Tibial artery (tissue), 4 donors: Measurements from ENCODE around the gene SPRED2.

Experiments used
- DNase-seq, 2 donors: peaks; one replicate each; pipeline ENCODE4 v3.0.0-alpha.2; 2019
- H3K27ac ChIP-seq, 2 donors: fragments of 200-600 bp; sonication (generic) in 1 of 2; 1 replicate in 1 of 2; 2 replicates in 1 of 2; pipeline ENCODE4 v1.5.1; 2018 to 2019; ENCODE audit warnings: mild to moderate bottlenecking in 1 of 2
- H3K27me3 ChIP-seq, 2 donors: fragments of 200-600 bp; sonication (generic) in 1 of 2; one replicate each; pipeline versions ENCODE4 v1.5.1 to v1.6.0; 2016 to 2019
- H3K36me3 ChIP-seq, 3 donors: fragments of 200-600 bp; sonication (generic) in 2 of 3; one replicate each; pipeline ENCODE4 v1.5.1; 2016 to 2019; ENCODE audit warnings: mild to moderate bottlenecking in 2 of 3
- H3K4me1 ChIP-seq, 4 donors: fragments of 200-600 bp; sonication (generic) in 2 of 4; 1 replicate in 3 of 4; 2 replicates in 1 of 4; pipeline ENCODE4 v1.5.1; 2016 to 2019
- H3K4me3 ChIP-seq, 2 donors: fragments of 200-600 bp; sonication (generic) in 1 of 2; 1 replicate in 1 of 2; 2 replicates in 1 of 2; pipeline ENCODE4 v1.5.1; 2018 to 2019; ENCODE audit warnings: mild to moderate bottlenecking in 2 of 2
- H3K9me3 ChIP-seq, 3 donors: fragments of 200-600 bp; sonication (generic) in 1 of 3; one replicate each; pipeline ENCODE4 v1.5.1; 2016 to 2019
- CTCF ChIP-seq, 2 experiments: fragments of 200-600 bp in 1 of 2; fragments of 450-650 bp in 1 of 2; IDR thresholded peaks; one replicate each; pipeline ENCODE4 v1.5.1; 2017 to 2019; ENCODE audit warnings: antibody characterized with exemption in 2 of 2, mild to moderate bottlenecking in 1 of 2, moderate library complexity in 1 of 2
- intact Hi-C: fragments of 100-400 bp; cut with DNase I; formaldehyde crosslinking; loops from one replicate; pipeline ENCODE4 v1.15.0; 2023; ENCODE audit warnings: low total_unique reads

SPRED2 gene

GRCh38 chr2:65432227-65433190, at the start of gene SPRED2:
Gene SPRED2 (minus strand): TSS chr2:65432599. CDS start chr2:65431987, 612 bp downstream.
- intact Hi-C loops = loop anchor here (5.0 to 10.0 kb wide), 2 partner anchors 128 to 200 kb away; no protein-coding TSS in a partner anchor
- no peaks in the 10 kb centered on the region for H3K9me3 ChIP-seq
- H3K4me1 ChIP-seq = peaks cover 0 to 33% (median 16%) of the 10 kb centered on the region in 4 donors
- DNase-seq = peak; percentile 96 to 97
- H3K27ac ChIP-seq = peak within 1 kb of the TSS; percentile 90 to 94
- H3K27me3 ChIP-seq = no peaks in the 10 kb centered on the region
- peak; percentile 21 to 22 for TF ChIP-seq CTCF (IDR thresholded peaks at IDR 0.05)
- H3K4me3 ChIP-seq = peak within 1 kb of the TSS; percentile 88 to 97
- H3K36me3 ChIP-seq = no peaks in the 10 kb centered on the region

GRCh38 chr2:65481961-65482360, 49.6 kb upstream of the SPRED2 start:
- no peak for TF ChIP-seq CTCF (IDR thresholded peaks at IDR 0.05)
- intact Hi-C loops = no loop called here
- H3K36me3 ChIP-seq = no peaks in the 10 kb centered on the region
- no peaks in the 10 kb centered on the region for H3K27me3 ChIP-seq
- DNase-seq = no peak
- no peaks in the 10 kb centered on the region for H3K9me3 ChIP-seq
- no peak overlapping the region for H3K4me3 ChIP-seq
- no peak overlapping the region for H3K27ac ChIP-seq
- no peaks in the 10 kb centered on the region for H3K4me1 ChIP-seq

GRCh38 chr2:65479524-65479923, 47.1 kb upstream of the SPRED2 start:
- Histone ChIP-seq H3K4me3 (no peak overlapping the region), H3K36me3 (no peaks in the 10 kb centered on the region), H3K27ac (no peak overlapping the region), H3K4me1 (no peaks in the 10 kb centered on the region), H3K9me3 (no peaks in the 10 kb centered on the region), H3K27me3 (no peaks in the 10 kb centered on the region)
- no peak for TF ChIP-seq CTCF (IDR thresholded peaks at IDR 0.05)
- no peak for DNase-seq
- intact Hi-C loops = no loop called here

GRCh38 chr2:65478498-65479135, 46.2 kb upstream of the SPRED2 start:
- Histone ChIP-seq H3K36me3 (no peaks in the 10 kb centered on the region), H3K27ac (no peak overlapping the region), H3K9me3 (no peaks in the 10 kb centered on the region), H3K4me3 (no peak overlapping the region), H3K27me3 (no peaks in the 10 kb centered on the region), H3K4me1 (no peaks in the 10 kb centered on the region)
- no peak for TF ChIP-seq CTCF (IDR thresholded peaks at IDR 0.05)
- intact Hi-C loops = no loop called here
- DNase-seq = no peak

GRCh38 chr2:65477590-65477989, 45.2 kb upstream of the SPRED2 start:
- H3K9me3 ChIP-seq = no peaks in the 10 kb centered on the region
- no peaks in the 10 kb centered on the region for H3K27me3 ChIP-seq
- H3K27ac ChIP-seq = no peak overlapping the region
- TF ChIP-seq CTCF (IDR thresholded peaks at IDR 0.05) = no peak
- H3K4me1 ChIP-seq = no peaks in the 10 kb centered on the region
- intact Hi-C loops = no loop called here
- DNase-seq = no peak
- H3K36me3 ChIP-seq = no peaks in the 10 kb centered on the region
- no peak overlapping the region for H3K4me3 ChIP-seq
